ENCODE results near the gene MYCBP2.
A peak's percentile ranks its signal among the peaks of the same experiment; 100 is the strongest.
"Not testable (repeated sequence)": the region's sequence is repeated elsewhere in the genome, so short reads cannot be mapped to it uniquely, and the experiment has no call there.

MYCBP2 gene, protein sequence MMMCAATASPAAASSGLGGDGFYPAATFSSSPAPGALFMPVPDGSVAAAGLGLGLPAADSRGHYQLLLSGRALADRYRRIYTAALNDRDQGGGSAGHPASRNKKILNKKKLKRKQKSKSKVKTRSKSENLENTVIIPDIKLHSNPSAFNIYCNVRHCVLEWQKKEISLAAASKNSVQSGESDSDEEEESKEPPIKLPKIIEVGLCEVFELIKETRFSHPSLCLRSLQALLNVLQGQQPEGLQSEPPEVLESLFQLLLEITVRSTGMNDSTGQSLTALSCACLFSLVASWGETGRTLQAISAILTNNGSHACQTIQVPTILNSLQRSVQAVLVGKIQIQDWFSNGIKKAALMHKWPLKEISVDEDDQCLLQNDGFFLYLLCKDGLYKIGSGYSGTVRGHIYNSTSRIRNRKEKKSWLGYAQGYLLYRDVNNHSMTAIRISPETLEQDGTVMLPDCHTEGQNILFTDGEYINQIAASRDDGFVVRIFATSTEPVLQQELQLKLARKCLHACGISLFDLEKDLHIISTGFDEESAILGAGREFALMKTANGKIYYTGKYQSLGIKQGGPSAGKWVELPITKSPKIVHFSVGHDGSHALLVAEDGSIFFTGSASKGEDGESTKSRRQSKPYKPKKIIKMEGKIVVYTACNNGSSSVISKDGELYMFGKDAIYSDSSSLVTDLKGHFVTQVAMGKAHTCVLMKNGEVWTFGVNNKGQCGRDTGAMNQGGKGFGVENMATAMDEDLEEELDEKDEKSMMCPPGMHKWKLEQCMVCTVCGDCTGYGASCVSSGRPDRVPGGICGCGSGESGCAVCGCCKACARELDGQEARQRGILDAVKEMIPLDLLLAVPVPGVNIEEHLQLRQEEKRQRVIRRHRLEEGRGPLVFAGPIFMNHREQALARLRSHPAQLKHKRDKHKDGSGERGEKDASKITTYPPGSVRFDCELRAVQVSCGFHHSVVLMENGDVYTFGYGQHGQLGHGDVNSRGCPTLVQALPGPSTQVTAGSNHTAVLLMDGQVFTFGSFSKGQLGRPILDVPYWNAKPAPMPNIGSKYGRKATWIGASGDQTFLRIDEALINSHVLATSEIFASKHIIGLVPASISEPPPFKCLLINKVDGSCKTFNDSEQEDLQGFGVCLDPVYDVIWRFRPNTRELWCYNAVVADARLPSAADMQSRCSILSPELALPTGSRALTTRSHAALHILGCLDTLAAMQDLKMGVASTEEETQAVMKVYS (N-terminal part only)

DNA sequence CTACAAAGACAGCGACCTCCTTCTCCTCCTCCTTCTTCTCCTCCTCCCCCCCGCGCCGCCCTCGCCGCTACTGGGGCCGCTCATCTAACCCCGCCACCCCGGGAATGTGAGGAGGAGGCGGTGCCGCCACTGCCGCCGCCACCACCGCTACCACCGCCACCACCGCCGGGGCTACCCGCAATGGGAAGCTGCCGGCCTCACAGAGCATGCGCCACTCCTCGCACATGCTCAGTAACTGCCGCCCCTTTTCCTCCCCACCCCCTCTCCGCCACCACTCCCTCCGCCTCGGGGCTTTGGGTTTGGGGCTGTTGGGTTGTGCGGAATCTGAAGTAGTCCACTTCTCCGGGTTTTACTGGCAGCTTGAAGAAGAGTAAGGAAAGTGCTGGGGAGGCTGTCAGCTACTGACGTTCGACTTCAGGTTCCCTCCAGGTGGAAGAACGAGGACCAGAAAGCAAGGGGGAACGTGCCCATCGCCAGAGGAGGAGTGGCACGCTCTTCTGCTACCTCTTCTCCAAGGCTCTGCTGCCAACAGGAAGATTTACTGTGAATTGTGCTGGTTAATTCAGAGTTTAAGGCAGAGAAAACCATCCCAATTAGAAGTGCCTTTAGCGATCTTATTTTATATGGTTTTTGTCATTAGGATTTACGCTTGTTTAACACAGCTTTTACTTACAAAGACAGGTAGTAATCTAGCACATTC, at the start of gene MYCBP2:
Gene MYCBP2 (minus strand): TSS at position 190 of the 700 bp plus-strand sequence. CDS start 319 bp downstream, outside the sequence.
- peak; percentile 92 for DNase-seq (ENCODE audit: low read depth)

DNA sequence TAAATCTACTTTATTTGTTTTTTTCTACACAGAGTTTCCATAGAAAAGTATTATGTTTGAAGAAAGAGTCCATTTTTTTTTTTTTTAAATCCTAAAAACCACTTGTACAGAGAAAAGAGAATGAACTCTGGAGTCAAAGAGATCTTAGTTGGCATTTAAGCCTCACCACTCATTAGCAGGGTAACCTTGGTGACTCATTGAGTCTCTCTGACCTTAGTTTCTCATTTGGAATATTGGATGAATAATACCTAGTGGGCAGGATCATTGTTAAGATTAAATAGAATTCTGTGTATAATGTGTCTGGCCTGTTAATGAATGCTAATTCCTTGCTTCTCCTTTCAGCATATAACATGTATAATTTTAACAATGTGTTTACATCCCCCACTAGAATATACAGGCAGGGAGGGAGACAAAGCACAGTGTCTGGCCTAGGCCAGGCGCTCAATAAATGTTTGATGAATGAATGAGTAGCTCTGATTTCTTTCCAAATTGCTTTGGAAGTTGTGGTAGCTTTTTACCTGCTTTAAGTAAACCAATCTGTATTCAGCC, 48.7 kb upstream of the MYCBP2 start:
- DNase-seq (ENCODE audit: low read depth) = no peak

DNA sequence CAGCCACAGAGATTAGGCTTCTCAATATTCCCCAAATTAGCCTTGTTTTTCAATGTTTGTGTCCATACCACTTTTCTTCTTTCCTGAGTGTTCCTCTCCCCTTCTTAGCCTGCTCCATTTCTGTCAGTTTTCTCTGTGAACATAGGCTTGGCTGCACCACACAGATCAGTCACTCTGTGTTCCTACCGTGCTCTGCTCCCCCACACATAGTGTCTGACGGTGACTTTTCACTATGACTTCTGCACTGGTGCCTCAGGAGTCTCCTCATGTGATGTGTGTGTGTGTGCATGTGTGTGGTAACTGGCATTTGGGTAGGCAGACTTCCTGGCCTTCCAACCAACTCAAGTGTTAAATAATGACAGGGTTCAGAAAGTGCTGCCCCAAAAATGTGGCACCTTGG, 47.9 kb upstream of the MYCBP2 start:
- no peak for DNase-seq (ENCODE audit: low read depth)

DNA sequence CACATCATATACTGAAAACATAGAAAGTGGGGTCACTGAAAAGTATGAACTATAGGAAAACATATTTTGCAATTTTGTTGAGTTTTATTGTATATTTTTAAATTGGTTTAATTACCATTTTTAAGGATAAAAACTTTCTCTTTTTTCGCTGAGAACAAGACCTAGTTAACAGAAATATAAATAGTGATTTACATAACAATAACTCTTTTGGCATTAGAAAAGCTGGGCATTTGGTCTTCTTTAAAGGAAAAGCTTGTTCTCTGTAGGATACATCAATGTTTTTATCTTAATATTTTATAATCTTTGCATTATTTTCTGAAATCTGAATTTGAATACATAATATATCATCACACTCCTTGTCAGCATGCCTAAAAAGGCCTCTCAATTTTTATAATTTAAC, 47.4 kb upstream of the MYCBP2 start:
- DNase-seq (ENCODE audit: low read depth) = no peak

DNA sequence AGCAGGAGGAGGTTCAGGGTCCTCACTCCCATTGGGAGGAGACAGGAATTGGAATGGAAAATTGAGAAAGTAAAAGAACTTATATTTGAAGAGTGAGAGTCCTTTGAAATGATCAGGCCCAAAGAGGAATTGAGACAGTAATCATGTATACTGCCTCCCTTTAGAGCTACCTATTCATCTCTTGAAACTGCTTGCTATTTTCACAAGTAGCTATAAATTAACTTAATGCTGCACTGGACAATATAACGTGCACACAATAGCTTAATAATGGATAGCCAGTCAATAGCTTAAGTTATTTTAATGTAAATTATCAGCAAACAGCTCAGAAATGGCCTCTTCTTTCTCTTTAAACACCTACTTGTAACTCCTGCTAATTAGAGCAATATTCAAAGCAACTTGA, 46.6 kb upstream of the MYCBP2 start:
- DNase-seq (ENCODE audit: low read depth) = no peak

DNA sequence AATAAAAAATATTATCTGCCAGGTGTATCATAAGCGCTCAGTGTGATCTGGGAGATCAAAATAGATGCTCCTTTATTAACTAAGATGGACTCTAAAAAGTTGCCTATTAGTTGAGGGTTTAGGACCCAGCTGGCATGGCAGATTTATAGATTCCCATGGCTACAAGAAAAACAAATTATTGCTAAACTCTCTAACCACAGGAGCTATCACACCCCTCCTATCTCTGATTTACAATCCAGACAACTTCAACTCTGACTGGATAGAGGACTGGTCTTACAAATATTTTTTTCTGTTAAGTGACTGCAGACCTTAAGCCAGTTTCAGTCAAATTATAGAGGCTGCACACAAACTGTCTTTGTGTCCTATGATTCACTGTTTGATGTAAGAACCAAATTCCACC, 45.4 kb upstream of the MYCBP2 start:
- no peak for DNase-seq (ENCODE audit: low read depth)

DNA sequence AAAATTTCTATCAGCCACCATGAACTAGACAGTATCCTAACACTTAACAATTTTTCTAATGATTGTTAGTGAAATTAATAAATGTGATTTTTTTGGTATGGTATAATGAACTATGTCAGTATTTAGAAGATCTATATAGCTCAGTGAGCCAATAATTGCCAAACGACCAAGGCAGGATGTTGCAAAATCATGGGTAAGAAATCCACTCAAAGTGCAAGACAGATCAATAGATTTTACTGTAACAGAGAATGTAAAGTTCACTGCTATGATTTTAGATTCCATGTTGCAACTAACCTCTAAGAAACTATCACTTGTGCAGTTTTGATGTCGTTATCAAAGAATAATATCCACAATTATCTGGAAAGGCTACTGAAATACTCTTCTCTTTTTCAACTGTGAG, 44.0 kb upstream of the MYCBP2 start:
- DNase-seq (ENCODE audit: low read depth) = no peak

DNA sequence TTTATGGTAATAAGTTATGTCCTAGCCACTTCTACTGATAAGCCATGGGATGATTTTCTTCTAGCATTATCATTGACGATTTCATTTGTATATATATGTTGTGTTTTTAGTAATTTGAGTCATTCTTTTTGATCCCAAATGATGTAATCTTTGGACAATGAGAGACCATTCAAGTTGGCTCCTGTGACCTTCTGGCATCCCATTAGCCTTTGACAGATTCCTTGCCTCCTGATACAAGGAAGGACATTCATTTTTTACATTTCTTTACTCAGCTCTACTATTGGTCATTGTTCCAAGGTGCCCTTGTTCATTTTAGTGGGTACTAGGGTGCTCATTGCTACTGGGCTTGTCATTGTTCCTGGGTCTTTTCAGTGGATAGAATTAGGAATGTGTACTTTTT, 35.3 kb upstream of the MYCBP2 start:
- no peak for DNase-seq (ENCODE audit: low read depth)

DNA sequence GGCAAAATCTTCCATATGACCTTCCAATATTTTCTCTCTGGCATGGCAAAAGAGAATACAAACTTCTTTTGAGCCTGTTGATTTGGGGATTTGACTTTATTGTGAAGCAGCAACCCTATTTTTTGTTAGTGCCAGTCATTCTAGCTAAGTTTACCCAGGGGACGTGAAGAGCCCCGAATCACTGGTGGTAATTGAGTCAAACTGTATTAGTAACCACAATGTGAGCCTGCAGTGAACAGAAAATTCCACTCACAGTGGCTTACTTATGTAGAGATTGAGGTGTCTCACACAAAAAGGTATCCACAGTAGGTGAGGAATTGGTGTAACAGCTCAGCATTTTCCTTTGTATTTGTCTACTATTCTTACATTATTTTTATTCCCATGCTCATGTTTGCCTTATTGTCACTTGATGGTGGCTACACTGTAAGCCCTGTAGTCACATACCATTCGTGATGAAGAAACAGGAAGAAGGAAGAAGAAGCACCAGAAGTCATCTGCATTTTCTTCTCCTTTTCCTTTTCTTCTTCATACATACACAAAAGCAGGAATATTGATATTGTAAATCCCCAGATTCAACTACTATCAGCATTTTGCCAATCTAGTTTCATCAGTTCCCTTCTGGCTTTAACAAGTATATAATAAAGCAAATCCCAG, 33.3 kb upstream of the MYCBP2 start:
- no peak for DNase-seq (ENCODE audit: low read depth)

DNA sequence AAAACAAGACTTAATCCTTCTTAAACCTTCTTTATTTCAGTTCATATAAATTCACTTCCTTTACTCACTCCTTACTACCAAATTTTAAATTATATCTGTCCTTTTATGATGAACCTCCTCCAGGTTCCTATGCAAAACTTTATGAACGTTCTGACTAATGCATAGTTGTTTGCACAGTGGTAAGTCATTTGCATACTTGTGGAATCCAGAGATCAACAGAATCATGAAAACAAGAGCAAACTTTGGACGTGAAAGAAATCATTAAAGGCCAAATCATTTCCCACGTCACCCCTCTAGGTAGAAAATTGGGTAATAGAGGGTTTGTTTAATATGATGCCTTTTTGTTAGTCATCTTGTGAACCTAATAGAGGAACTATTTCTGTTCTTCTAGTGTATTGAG, 32.3 kb upstream of the MYCBP2 start:
- DNase-seq (ENCODE audit: low read depth) = no peak

DNA sequence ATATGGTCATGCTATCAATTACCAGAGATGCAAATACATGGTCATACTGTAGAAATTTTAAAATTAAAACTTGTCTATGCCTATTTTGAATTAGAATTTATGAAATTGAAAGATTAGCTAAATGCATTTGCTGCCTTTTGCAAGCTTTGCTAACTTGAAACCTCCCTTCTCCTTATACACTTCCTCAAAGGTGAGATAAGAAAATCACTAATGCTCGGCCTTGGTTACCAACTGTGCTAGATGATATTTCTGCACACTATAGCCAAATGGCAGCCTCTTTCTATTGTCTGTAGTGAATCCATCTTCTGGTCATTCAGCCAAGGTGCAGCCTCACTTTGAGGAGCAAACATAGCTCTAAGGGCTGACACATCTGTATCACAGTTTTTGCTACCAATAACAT, 31.1 kb upstream of the MYCBP2 start:
- no peak for DNase-seq (ENCODE audit: low read depth)

DNA sequence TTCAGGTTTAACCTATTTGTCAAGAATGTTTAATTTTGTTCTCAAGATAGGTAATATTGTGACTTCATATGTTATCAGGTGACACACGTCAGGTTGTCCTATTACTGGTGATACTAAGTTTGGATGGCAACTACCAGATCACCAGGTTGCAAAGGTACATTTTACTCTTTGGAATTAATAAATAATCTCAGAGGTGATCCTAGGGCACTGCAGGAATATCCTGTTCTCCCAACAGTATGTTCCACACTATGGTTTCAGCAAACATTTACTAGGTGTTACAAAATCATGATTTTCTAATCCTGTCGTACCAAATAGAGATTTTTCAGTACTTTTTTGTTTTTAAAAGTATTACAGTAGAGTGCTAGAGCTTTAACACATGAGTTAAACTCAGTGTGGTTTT, 29.3 kb upstream of the MYCBP2 start:
- no peak for DNase-seq (ENCODE audit: low read depth)

DNA sequence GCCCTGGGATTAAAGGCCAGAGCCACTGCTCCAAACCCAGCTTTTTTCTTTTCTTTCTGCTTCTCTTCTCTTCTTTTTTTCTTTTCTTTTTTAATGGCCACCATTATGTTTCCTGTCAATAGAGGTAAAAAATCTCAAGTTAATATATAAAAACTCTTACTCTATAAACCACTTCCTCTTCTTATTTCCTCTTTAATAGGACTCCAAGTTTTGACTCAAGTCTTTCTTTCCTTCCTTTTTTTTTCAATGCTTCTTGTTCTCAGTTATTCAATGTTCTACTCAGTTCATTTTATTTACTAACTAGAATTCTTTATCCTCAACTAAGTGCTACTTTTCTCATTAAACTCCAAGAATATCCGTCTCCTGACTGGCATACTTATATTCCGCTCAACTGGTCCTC, 27.1 kb upstream of the MYCBP2 start:
- no peak for DNase-seq (ENCODE audit: low read depth)

DNA sequence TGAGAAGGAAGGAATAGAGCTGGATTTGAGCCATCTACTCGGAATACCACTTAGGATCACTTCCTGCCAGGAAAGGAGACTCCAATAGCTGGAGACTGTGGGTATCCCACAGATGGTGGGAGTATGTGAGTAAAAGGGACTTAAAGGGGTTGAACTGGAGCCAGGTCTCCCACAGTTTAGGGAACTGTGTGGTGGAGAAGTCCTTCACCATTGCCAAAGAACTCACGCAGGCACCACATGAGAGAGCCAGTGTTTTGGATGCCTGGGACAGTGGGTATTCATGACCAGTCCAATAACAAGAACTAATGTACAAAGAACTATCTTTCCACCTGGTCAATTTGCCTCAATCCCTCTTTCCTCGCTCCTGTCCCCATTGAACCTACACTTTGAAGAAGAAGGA, 24.4 kb upstream of the MYCBP2 start:
- no peak for DNase-seq (ENCODE audit: low read depth)

DNA sequence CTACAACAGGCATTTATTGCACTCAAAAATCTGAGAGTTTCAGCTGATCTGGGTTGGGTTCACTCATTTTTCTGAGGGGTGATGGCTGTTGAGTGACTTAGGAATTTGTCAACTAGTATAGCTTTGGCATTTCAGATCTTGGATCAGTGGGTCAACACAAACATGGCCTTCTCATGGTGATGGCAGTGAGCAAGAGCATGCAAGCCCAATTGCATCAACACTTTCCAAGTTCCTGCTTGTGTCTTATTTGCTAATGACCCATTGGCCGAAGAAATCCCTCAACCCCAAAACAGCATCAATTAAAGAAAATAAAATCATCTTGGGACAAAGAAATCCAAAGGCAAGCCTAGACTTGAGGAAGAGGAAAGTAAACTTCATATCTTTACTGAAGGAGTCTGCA, 23.9 kb upstream of the MYCBP2 start:
- DNase-seq (ENCODE audit: low read depth) = no peak

DNA sequence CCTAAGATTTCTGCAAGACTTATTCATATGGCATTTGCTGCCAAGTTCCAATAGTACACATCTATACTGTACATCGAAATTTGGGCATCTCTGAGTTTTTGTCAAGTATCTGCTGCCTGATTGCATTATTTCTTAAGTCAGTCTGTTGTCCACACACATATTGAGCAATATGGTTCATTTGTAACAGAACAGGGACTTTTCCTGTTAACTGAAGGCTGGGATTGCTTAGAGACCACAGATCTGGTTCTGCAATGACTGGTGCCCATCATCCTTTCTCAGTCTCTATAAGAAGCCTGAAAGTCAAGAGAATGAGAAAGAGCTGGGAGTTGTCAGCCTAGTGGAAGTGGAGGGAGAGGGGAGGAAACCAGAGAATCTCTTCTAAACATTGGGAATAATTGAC, 22.5 kb upstream of the MYCBP2 start:
- DNase-seq (ENCODE audit: low read depth) = no peak

DNA sequence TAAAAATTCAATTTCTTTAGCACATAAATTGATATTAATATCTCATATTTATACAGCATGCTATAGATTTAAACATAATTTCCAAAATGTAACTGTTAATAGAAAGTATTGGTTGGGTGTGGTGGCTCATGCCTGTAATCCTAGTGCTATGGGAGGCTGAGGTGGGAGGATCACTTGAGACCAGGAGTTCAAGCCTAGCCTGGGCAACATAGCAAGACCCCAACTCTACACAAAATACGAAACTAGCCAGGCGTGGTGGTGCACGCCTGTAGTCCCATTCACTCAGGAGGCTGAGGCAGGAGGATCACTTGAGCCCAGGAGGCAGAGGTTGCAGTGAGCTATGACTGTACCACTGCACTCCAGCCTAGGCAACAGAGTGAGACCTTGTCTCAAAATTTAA, 20.5 kb upstream of the MYCBP2 start:
- DNase-seq (ENCODE audit: low read depth) = not testable (repeated sequence)

DNA sequence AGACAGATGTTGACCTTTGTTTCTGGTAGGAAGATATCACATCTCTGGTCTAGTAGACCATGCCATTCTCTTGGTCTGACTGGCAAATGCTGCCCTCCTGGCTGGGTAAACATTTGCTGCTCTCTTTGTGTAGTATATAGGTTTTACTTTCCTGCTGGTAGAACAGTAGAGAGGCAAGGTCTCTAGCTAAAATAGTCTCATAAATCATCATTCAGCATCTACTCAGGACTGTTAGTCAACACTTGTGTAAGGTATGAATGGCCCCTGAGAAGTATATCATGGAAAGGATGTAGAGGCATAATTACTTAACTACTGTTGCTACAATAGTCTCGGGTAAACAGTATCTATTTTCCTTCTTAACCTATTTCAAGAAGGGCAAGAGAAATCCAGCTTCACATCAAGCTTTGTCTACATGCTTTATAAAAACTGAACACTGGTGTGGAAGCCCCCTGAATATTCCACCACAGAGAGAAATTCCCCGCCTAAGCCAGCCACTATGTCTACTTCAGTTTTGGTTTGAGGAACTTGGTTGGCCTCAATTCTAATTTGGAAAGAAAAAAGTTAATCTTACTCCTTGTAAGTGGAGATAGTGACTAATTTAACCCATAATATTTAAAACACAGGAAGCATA, 18.4 kb upstream of the MYCBP2 start:
- no peak for DNase-seq (ENCODE audit: low read depth)

DNA sequence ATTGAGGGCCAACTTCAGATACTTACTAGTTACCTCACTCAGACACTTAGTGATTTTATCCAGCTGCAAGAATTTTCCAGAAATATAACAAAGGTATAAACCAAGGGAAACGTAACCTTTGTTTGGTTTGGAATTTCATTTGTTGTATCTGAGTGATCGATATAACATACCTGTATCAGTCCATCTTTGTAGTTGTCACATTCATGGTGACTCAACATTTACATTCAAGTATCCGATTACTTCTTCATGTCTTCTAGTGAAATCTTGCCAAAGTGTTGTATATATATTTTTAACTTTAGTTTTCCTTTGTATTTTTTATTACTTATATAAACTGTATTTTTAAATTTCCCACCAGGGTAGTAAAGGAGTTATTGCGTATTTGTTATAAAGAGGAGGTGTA, 16.9 kb upstream of the MYCBP2 start:
- no peak for DNase-seq (ENCODE audit: low read depth)

DNA sequence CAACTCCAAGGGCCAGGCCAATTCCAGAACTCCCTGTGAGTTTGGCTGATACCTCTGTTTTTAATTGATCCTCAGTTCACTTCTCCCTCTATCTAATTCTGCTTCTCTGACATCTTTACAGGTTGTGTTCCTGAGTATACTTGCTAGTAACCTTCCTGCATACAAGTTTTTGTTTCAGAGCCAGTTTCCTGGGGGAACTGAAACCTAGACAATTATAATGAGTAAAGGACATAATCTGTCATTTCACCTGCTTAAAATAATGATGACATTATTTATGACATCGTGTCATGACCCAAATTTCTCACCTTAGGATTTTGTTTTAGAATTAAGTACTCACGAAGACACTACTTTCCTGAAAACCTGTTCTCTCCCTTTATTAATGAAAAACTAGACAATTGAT, 12.5 kb upstream of the MYCBP2 start:
- DNase-seq (ENCODE audit: low read depth) = no peak

DNA sequence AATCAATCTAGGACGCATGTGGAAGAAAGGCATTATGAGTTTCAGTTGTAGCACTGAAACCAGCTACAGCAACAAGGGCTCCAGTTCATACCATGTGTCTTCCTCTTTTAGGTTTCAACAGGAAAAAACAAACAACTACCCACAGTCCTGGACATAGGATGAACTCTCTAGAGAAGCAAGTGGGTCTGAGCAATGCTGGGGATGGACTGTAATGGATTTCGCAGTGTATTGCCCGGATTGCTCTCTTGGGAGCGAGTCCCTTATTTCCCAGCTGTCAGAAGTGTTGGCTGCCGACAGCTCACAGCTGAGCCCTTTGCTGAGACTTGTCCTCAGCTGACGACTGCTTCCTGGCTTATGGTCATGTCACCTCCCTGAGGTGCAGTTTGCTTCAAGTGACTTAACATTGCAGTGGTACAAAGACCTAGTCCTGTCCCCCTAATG, 12.1 kb upstream of the MYCBP2 start:
- DNase-seq (ENCODE audit: low read depth) = no peak
